ENCODE measurements around the gene PSMC5. TPM values are rescaled to one million over a fixed set of nuclear protein-coding genes. Genes with fewer than 3 reads are reported as not detected.

The PSMC5 gene
- total and polyA plus RNA-seq, 4 donors, result 51.0 to 87.4 (median 72.2) TPM

DNA sequence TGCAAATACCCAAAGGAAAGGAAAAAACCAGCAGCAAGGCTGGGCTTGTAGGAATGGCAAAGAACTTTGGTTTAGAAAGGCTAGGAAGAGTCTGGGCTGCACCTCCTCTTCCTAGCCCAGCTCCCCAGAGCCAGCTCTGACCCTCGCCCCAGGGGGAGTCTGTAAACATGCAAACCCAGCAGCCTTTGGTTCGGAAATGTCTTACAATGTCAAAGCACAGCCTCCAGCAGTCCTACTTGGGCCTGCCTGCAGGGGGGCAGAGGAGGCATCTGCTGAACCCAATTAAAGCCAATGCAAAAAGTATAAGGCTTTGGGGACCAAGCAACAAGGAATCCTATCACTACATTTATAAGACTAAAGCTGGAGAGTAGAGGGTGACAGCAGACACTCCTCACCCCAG lies 5.2 kb downstream of the PSMC5 start:
- WGBS, result 86% methylated on average over 2 of the region's 2 CpGs
- Histone ChIP-seq H3K36me3 (ENCODE audit: control insufficient read depth in 4 of 4, insufficient read depth in 3 of 4, low read depth in 1 of 4, low read length in 3 of 4) (peaks cover 27 to 69% (median 60%) of the 10 kb centered on the region in 4 donors), H3K9ac (ENCODE audit: low read depth in 1 of 2, low read length in 2 of 2) (no peak overlapping the region), H3K27ac (ENCODE audit: low read depth in 1 of 2, low read length in 2 of 2) (no peak overlapping the region), H3K4me3 (ENCODE audit: low read depth in 1 of 3, low read length in 3 of 3) (no peak overlapping the region), H3K27me3 (ENCODE audit: control insufficient read depth in 4 of 4, insufficient read depth in 4 of 4, low read length in 3 of 4) (no peaks in the 10 kb centered on the region), H3K4me1 (ENCODE audit: control insufficient read depth in 4 of 4, insufficient read depth in 4 of 4, low read length in 3 of 4) (peaks cover 0 to 20% (median 11%) of the 10 kb centered on the region in 4 donors), H3K9me3 (ENCODE audit: control insufficient read depth in 4 of 4, low read length in 3 of 4) (no peaks in the 10 kb centered on the region)
- DNase-seq (ENCODE audit: low spot score), result no peak
- TF ChIP-seq, protein P1, sequence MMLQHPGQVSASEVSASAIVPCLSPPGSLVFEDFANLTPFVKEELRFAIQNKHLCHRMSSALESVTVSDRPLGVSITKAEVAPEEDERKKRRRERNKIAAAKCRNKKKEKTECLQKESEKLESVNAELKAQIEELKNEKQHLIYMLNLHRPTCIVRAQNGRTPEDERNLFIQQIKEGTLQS (IDR thresholded peaks at IDR 0.05), result no peak
- TF ChIP-seq SP1 (IDR thresholded peaks at IDR 0.05) (no peak), RAD21 (IDR thresholded peaks at IDR 0.05) (no peak), TAF1 (conservative IDR thresholded peaks at IDR 0.05) (no peak), EGR1 (IDR thresholded peaks at IDR 0.05; ENCODE audit: low read depth in 2 of 2) (no peak), GABPA (IDR thresholded peaks at IDR 0.05 in 1 of 2, conservative IDR thresholded peaks at IDR 0.05 in 1 of 2) (no peak), JUND (IDR thresholded peaks at IDR 0.05) (no peak), HNF4A (conservative IDR thresholded peaks at IDR 0.05) (no peak), NR2F2 (IDR thresholded peaks at IDR 0.05) (no peak), RXRA (IDR thresholded peaks at IDR 0.05) (no peak)
- TF ChIP-seq, protein P2, sequence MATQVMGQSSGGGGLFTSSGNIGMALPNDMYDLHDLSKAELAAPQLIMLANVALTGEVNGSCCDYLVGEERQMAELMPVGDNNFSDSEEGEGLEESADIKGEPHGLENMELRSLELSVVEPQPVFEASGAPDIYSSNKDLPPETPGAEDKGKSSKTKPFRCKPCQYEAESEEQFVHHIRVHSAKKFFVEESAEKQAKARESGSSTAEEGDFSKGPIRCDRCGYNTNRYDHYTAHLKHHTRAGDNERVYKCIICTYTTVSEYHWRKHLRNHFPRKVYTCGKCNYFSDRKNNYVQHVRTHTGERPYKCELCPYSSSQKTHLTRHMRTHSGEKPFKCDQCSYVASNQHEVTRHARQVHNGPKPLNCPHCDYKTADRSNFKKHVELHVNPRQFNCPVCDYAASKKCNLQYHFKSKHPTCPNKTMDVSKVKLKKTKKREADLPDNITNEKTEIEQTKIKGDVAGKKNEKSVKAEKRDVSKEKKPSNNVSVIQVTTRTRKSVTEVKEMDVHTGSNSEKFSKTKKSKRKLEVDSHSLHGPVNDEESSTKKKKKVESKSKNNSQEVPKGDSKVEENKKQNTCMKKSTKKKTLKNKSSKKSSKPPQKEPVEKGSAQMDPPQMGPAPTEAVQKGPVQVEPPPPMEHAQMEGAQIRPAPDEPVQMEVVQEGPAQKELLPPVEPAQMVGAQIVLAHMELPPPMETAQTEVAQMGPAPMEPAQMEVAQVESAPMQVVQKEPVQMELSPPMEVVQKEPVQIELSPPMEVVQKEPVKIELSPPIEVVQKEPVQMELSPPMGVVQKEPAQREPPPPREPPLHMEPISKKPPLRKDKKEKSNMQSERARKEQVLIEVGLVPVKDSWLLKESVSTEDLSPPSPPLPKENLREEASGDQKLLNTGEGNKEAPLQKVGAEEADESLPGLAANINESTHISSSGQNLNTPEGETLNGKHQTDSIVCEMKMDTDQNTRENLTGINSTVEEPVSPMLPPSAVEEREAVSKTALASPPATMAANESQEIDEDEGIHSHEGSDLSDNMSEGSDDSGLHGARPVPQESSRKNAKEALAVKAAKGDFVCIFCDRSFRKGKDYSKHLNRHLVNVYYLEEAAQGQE (IDR thresholded peaks at IDR 0.05), result no peak
- TF ChIP-seq, protein P3, sequence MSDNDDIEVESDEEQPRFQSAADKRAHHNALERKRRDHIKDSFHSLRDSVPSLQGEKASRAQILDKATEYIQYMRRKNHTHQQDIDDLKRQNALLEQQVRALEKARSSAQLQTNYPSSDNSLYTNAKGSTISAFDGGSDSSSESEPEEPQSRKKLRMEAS (IDR thresholded peaks at IDR 0.05), result no peak
- TF ChIP-seq, protein P4, sequence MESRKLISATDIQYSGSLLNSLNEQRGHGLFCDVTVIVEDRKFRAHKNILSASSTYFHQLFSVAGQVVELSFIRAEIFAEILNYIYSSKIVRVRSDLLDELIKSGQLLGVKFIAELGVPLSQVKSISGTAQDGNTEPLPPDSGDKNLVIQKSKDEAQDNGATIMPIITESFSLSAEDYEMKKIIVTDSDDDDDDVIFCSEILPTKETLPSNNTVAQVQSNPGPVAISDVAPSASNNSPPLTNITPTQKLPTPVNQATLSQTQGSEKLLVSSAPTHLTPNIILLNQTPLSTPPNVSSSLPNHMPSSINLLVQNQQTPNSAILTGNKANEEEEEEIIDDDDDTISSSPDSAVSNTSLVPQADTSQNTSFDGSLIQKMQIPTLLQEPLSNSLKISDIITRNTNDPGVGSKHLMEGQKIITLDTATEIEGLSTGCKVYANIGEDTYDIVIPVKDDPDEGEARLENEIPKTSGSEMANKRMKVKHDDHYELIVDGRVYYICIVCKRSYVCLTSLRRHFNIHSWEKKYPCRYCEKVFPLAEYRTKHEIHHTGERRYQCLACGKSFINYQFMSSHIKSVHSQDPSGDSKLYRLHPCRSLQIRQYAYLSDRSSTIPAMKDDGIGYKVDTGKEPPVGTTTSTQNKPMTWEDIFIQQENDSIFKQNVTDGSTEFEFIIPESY (IDR thresholded peaks at IDR 0.05), result no peak

DNA sequence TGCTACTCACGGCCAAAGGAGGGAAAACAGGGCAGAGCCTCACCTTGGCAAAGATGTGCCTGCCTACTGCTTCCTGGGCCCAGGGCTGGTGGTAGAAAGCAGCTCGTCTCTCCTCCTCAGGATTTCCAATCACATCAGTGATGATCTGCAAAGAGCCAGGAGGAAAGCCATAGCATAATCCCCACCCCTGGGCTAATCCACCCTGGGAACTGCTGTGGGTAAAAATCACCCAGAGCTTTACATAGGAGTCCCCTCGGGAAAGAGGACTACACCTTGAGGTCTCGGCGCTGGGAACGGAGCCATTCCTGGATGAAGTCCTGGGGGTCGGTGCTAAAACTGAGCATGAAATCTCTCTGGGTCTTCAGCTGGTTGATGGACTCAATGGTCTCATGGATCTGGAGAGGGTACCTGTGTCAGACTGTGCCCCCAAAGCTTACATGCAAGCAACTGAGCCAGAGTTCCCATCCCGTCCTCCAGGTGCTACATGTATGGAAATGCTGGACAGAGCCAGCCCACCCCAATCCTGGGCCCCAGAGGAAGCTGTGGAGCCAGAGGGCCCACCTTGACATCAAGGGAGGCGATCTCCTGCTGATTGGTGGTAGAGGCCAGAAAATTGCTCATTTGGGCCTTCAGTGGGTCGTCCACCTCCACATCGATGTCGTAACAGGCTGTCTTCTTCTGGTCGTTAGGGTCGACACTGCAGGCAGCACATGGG lies 6.0 kb downstream of the PSMC5 start:
- 86% methylated on average over 14 of the region's 14 CpGs for WGBS
- Histone ChIP-seq H3K36me3 (ENCODE audit: control insufficient read depth in 4 of 4, insufficient read depth in 3 of 4, low read depth in 1 of 4, low read length in 3 of 4) (peaks cover 27 to 69% (median 60%) of the 10 kb centered on the region in 4 donors), H3K4me3 (ENCODE audit: low read depth in 1 of 3, low read length in 3 of 3) (no peak overlapping the region), H3K9ac (ENCODE audit: low read depth in 1 of 2, low read length in 2 of 2) (no peak overlapping the region), H3K9me3 (ENCODE audit: control insufficient read depth in 4 of 4, low read length in 3 of 4) (no peaks in the 10 kb centered on the region), H3K27me3 (ENCODE audit: control insufficient read depth in 4 of 4, insufficient read depth in 4 of 4, low read length in 3 of 4) (no peaks in the 10 kb centered on the region), H3K4me1 (ENCODE audit: control insufficient read depth in 4 of 4, insufficient read depth in 4 of 4, low read length in 3 of 4) (peaks cover 6 to 21% (median 15%) of the 10 kb centered on the region in 4 donors), H3K27ac (ENCODE audit: low read depth in 1 of 2, low read length in 2 of 2) (no peak overlapping the region)
- TF ChIP-seq, protein P2 (IDR thresholded peaks at IDR 0.05), result no peak
- TF ChIP-seq HNF4G (IDR thresholded peaks at IDR 0.05) (no peak), RXRA (IDR thresholded peaks at IDR 0.05) (no peak)
- DNase-seq (ENCODE audit: low spot score), result no peak
